IPS-15b (cell line): Measurements from ENCODE around the gene MPRIP.

Experiments used
- H3K27me3 ChIP-seq: one replicate; pipeline ENCODE4 v1.6.1; 2013; ENCODE audit warnings: low read length; ENCODE audit not compliant: control insufficient read depth, insufficient read depth
- H3K36me3 ChIP-seq: one replicate; pipeline ENCODE4 v1.6.1; 2013; ENCODE audit warnings: low read length; ENCODE audit not compliant: control insufficient read depth, insufficient read depth
- H3K4me1 ChIP-seq: one replicate; pipeline ENCODE4 v1.6.1; 2013; ENCODE audit warnings: mild to moderate bottlenecking, low read length; ENCODE audit not compliant: control insufficient read depth, insufficient read depth
- H3K4me3 ChIP-seq: one replicate; pipeline ENCODE4 v1.5.1; 2013; ENCODE audit warnings: low read depth, low read length
- H3K9ac ChIP-seq: one replicate; pipeline ENCODE4 v1.6.1; 2013; ENCODE audit warnings: low read depth, mild to moderate bottlenecking, low read length
- H3K9me3 ChIP-seq: one replicate; pipeline ENCODE4 v1.6.1; 2013; ENCODE audit warnings: mild to moderate bottlenecking, low read length; ENCODE audit not compliant: control insufficient read depth, insufficient read depth

The MPRIP gene

GRCh38 chr17:17220529-17220928 is 178.3 kb downstream of the MPRIP start:
- Histone ChIP-seq H3K4me1 (no peaks in the 10 kb centered on the region), H3K36me3 (peaks cover 73% of the 10 kb centered on the region), H3K9me3 (no peaks in the 10 kb centered on the region), H3K9ac (no peak overlapping the region), H3K4me3 (no peak overlapping the region), H3K27me3 (no peaks in the 10 kb centered on the region)

- peaks cover 72% of the 10 kb centered on the region for H3K36me3 ChIP-seq
- H3K4me3 ChIP-seq = no peak overlapping the region
- no peaks in the 10 kb centered on the region for H3K4me1 ChIP-seq
- H3K9ac ChIP-seq = peak overlapping the region; percentile 5
- no peaks in the 10 kb centered on the region for H3K27me3 ChIP-seq
- H3K9me3 ChIP-seq = no peaks in the 10 kb centered on the region
These were observed 179.1 kb downstream of the MPRIP start for GRCh38 chr17:17221329-17221728.

- H3K4me1 ChIP-seq = no peaks in the 10 kb centered on the region
- peaks cover 76% of the 10 kb centered on the region for H3K36me3 ChIP-seq
- no peaks in the 10 kb centered on the region for H3K9me3 ChIP-seq
- no peak overlapping the region for H3K4me3 ChIP-seq
- no peaks in the 10 kb centered on the region for H3K27me3 ChIP-seq
- H3K9ac ChIP-seq = no peak overlapping the region
These were observed 181.5 kb downstream of the MPRIP start for GRCh38 chr17:17223736-17224135.

- no peak overlapping the region for H3K9ac ChIP-seq
- no peaks in the 10 kb centered on the region for H3K9me3 ChIP-seq
- H3K4me1 ChIP-seq = no peaks in the 10 kb centered on the region
- H3K4me3 ChIP-seq = no peak overlapping the region
- H3K27me3 ChIP-seq = no peaks in the 10 kb centered on the region
- H3K36me3 ChIP-seq = peaks cover 77% of the 10 kb centered on the region
These were observed 181.9 kb downstream of the MPRIP start for GRCh38 chr17:17224137-17224536.

- H3K9ac ChIP-seq = no peak overlapping the region
- peaks cover 81% of the 10 kb centered on the region for H3K36me3 ChIP-seq
These were observed 183.6 kb downstream of the MPRIP start for GRCh38 chr17:17225901-17226300.

GRCh38 chr17:17226451-17227265 is 184.4 kb downstream of the MPRIP start:
- no peaks in the 10 kb centered on the region for H3K9me3 ChIP-seq
- no peak overlapping the region for H3K9ac ChIP-seq
- H3K27me3 ChIP-seq = no peaks in the 10 kb centered on the region
- H3K36me3 ChIP-seq = peaks cover 80% of the 10 kb centered on the region
- H3K4me1 ChIP-seq = no peaks in the 10 kb centered on the region
- no peak overlapping the region for H3K4me3 ChIP-seq

More at GRCh38 chr17:17225901-17226300, 183.6 kb downstream of the MPRIP start:
- Histone ChIP-seq H3K4me3 (no peak overlapping the region), H3K4me1 (no peaks in the 10 kb centered on the region), H3K9me3 (no peaks in the 10 kb centered on the region), H3K27me3 (no peaks in the 10 kb centered on the region)

- Histone ChIP-seq H3K9me3 (no peaks in the 10 kb centered on the region), H3K36me3 (peaks cover 74% of the 10 kb centered on the region), H3K4me1 (no peaks in the 10 kb centered on the region), H3K27me3 (no peaks in the 10 kb centered on the region), H3K9ac (no peak overlapping the region), H3K4me3 (no peak overlapping the region)
These were observed 185.6 kb downstream of the MPRIP start for GRCh38 chr17:17227608-17228520.

- Histone ChIP-seq H3K27me3 (no peaks in the 10 kb centered on the region), H3K9ac (no peak overlapping the region), H3K9me3 (no peaks in the 10 kb centered on the region), H3K4me1 (no peaks in the 10 kb centered on the region), H3K36me3 (peaks cover 67% of the 10 kb centered on the region), H3K4me3 (no peak overlapping the region)
These were observed 186.4 kb downstream of the MPRIP start for GRCh38 chr17:17228521-17229279.

GRCh38 chr17:17229416-17230384 is 187.4 kb downstream of the MPRIP start:
- no peaks in the 10 kb centered on the region for H3K27me3 ChIP-seq
- H3K36me3 ChIP-seq = peaks cover 60% of the 10 kb centered on the region

GRCh38 chr17:17231621-17232302 is 189.5 kb downstream of the MPRIP start:
- peaks cover 40% of the 10 kb centered on the region for H3K36me3 ChIP-seq
- H3K4me3 ChIP-seq = no peak overlapping the region
- no peaks in the 10 kb centered on the region for H3K27me3 ChIP-seq
- no peak overlapping the region for H3K9ac ChIP-seq
- no peaks in the 10 kb centered on the region for H3K4me1 ChIP-seq
- no peaks in the 10 kb centered on the region for H3K9me3 ChIP-seq

More at GRCh38 chr17:17229416-17230384, 187.4 kb downstream of the MPRIP start:
- no peak overlapping the region for H3K4me3 ChIP-seq
- H3K4me1 ChIP-seq = no peaks in the 10 kb centered on the region
- H3K9me3 ChIP-seq = no peaks in the 10 kb centered on the region
- no peak overlapping the region for H3K9ac ChIP-seq
